Mesenteric fat pad (tissue), 1 donor: Measurements from ENCODE around the gene MIOX. TPM values are rescaled to one million over a fixed set of nuclear protein-coding genes. Genes with fewer than 3 reads are reported as not detected.

ENCODE experiments used
- DNase-seq: peaks from one replicate; pipeline ENCODE4 v3.0.0-alpha.2; 2020; ENCODE audit warnings: low spot score
- long read RNA-seq: library from polyadenylated mRNA; unstranded; transcript quantifications from one replicate; pipeline ENCODE4 v2.0.0, GENCODE V29; 2020
- total RNA-seq: library from RNA; stranded (reverse); fragmentation: NEBNext Ultra II Directional; extraction: Animal tissue kit (Norgen Biotek cat#: 25700); gene quantifications from one replicate; pipeline ENCODE4 v1.2.1, GENCODE V29; 2021
- donor health status: DM: yes; HTN: yes; CAD: no.

MIOX gene
- not detected for total RNA-seq
- long read RNA-seq, result 0 reads

- DNase-seq, result no peak
Measured at GRCh38 chr22:50486561-50487289, at the start of gene MIOX. MIOX (plus strand) TSS chr22:50486859; CDS start chr22:50486898, 39 bp downstream.

- no peak for DNase-seq
Measured at GRCh38 chr22:50437511-50438304, 49.0 kb upstream of the MIOX start.

GRCh38 chr22:50438305-50439275, 48.1 kb upstream of the MIOX start:
- no peak for DNase-seq

- no peak for DNase-seq
Measured at GRCh38 chr22:50439314-50439870, 47.3 kb upstream of the MIOX start.

DNA sequence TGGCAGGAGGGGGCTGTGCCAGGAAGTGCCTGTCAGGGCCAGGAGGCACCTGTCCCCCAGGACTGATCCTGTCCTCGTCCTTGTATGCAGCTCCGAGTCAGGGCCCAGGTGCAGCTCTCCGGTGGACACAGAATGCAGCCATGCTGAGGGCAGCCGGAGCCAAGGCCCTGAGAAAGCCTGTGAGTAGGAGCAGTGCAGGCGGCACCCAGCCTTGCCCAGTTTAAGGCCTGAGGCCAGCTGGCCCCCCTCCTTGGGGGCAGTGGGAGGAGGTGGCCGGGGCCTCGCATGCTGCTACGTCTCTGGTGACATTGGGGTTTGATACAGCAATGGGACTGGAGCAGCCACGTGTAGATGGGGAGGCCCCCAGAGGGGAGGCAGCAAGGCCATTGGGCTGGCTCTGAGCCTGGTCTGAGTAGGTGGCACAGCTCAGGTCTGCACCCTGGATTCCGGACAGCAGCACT, 46.8 kb upstream of the MIOX start:
- no peak for DNase-seq

GRCh38 chr22:50440544-50441249, 46.0 kb upstream of the MIOX start:
- DNase-seq, result no peak

DNA sequence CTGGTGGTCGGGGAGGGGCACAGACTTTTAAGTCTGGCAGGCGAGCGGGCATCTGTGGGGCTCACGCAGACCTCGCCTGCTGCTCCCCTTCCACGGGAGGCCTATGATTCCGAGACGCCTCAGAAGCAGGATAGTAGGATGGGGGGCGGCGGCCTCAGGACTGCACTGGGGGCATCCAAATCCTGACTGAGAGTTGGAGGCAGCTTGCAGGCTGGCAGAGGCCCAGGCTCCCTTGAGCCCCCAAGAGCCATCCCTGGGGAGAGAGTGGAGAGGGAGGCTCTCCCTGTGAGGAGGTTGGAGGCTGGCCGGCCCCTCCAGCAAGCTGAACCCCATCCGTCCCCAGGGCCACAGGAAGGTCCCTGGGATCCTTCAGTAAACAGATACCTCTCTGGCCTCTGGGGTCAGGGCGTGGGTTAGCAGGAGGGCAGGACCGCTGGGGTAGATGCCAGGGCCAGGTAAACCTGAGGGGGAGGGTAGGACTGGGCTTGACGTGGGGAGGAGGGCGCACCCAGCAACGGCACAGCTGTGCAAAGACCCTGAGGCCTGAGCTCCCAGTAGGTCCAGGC, 45.1 kb upstream of the MIOX start:
- no peak for DNase-seq

DNA sequence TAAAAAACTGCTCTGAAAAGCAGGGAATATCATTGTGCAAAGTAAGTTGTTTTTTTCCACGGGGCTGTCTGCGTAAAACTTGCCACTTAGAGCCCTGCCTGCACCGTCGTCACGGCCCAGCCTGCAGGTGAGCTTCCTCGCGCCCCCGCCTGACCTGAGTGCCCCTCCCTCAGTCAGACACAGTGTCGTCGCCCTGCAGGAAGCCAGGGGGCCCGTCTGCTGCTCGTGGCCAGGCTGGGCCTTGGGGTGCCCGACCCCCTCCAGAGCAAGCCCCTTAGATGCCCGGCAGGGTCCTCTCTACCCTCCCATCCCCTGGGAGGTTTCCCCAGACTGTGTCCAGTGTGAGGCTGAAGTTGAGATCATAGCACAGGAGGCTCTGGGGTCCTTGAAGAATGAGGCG, 43.5 kb upstream of the MIOX start:
- DNase-seq, result no peak

DNA sequence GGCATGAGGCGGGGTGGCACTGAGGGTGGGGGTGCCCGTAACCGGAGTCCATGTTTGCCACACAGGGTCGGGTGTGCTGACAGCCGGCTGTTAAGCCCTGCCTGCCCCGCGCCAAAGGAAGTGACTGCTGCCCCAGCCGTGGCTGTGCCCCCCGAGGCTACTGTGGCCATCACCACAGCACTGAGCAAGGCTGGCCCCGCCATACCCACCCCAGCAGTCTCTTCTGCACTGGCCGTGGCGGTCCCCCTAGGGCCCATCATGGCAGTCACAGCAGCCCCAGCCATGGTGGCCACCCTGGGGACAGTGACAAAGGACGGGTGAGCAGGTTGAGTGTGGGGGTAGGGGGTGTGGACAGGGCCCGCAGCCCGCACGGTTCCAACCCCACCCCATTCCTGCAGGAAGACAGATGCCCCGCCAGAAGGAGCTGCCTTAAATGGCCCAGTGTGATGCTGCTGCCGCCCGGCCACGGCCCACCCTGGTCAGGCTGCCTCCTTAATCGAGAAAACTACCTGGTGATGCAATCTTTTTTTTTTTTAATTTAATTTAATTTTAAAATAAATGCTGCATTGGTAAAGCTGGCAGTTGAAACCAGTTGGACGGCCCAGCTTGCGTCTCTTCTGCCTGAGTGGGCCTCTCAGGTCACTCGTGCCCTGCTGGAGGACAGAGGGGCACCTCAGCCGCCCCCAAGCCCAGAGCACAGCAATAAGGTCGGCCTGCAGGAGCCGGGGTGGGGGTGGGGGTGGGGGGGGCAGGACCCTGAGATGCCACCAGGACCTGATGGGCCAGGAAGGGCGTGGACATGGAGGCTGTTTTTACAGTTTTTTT, 42.6 kb upstream of the MIOX start:
- no peak for DNase-seq

DNA sequence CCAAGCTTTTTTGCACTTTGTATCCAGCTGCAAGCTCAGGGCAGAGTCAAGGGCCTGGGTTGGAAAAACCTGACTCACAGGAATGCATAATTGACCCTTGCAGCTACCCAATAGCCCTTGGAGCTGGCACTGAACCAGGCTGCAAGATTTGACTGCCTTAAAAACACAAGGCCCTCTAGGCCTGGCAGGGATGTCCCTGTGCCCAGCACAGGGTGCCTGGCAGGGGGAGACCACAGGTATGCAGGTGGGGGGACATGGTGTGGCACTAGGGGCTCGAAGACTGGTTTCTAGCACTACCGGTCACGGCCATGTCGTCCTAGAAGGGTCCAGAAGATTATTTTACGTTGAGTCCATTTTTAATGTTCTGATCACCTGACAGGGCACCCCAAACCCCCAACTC, 42.0 kb upstream of the MIOX start:
- DNase-seq, result no peak

DNA sequence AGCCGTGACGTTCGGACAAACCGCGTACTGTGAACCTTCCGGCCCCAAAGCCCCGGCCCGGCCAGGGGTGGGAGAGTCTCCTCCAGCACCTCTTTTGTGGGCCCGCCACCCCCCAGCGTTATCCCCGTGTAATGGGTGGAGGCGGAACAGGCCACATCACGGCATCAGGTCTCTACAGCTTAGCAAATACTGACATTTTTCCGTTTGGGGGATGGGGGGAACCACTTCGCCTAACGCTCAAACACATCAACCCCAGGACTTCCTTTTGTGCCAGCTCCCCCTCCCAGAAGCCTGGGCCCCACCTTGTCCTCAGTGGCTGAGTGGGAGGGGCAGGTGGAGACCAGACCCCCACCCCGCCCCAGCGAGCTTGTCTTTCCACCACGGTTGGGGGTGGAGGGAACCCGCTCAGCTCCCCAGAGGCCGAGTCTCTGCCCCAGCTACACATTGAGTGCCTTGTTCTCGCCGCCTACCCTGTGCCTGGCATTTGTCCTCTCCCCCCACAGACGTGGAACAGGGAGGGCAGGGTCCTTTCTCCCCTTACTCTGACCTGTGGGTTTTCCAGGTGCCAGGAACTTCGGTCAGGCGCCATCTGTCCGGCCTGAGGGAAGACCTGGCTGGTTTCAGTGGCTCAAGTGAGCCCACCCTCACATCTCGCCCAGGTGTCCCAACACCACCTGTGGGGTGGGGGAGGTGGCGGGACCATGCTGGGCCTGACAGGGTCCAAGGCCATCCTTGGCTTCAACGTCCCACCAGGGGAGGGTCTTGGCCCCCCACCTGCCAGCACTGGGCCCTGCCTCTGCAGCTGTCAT, 41.4 kb upstream of the MIOX start:
- no peak for DNase-seq

GRCh38 chr22:50445880-50446707, 40.6 kb upstream of the MIOX start:
- DNase-seq, result no peak

DNA sequence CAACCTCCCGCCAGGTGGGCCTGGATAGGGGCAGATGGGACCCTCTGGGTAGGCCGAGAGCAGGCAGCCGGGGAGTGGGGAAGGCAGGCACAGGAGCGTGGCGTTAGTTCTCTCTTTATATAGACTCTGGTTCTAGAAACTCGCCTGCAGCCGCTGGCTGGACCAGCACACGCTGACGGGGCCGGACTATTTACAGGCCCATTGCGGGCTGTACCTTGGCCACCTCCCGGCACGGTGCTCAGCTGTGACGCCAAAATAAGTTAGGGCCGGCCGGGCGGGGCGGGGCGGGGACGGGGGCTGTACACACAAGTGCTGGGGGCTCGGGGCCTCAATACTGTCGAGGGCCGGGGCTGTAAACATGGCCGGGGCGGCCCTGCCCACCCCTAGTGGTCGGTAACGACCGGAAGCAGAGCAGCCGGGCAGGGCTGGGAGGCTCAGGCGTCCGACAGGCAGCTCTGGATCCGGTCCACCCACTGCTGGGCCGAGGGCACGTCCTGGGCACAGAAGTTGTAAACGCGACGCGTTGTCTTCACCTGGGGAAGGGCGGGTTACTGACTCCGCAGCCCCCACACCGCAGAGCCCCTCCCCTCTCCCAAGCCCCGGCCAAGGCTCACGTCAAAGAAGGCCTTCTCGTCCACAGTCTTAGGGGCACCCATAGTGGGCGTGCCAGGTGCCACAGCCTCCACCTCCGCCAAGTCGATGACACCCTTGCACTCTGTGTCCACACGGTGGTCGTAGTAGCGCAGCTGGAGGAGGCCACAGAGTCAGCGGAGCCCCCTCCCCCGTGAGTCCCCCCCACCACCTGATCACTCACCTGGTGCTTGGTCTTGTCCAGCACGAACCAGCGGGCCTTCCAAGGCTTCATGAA, 39.7 kb upstream of the MIOX start:
- no peak for DNase-seq

DNA sequence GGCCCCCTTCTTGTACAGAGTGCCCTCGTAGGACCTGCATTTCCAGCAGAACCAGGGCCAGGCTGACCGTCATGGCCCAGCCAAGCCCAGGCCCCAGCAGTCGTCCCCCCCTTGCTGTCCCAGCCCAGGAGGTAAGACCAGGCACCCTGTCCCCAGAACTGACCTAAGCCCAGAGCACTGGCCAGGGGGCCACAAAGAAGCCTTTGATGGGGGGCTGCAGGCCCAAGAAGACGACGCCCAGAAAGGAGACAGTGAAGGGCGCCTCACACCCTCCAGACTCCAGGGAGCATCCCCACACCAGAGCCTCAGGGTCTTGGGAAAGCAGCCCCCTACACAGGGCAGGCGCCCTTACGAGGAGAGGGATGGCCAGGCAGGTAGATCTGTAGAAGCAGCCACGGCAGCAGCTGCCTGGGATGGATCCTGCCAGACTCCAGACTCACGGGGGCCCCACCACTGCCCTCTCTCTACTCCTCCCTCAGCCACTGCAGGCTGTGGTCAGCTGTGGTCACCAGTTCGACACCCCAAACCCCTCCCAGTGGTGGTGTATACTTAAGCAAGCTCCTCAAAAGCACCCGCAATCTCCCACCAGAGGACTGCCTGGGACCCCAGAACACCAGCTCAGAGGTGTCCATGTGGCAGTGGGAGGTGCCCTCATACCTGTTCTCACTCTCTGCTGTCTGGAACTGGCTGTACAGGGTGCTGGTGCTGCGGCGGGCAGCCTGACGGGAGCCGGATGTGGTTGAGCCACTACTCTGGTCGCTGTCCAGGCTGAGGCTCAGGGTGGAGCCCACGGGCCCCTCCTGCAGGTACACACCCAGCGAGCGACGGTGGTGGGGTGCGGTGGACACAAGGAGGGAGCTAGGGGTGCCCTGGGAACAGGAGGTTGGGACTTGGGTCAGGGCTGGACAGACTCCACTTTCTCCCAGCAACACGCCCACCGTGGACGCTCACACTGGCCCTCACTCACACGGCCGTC, 38.8 kb upstream of the MIOX start:
- DNase-seq, result no peak

DNA sequence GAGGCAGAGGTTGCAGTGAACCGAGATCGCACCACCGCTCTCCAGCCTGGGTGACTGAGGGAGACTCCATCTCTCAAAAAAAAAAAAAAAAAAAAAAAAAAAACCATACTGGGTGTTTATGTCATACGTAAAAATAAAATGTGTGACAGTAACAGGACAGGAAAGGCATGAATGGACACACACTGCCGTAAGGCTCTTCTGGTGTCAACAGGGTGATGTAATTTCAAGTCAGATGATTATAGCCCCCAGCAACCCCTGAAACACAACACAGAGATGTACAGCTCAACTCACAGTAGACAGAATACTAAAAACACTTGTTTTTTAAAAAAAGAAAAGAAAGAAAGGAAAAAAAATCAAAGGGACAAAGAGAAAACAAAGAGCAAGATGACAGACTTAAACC, 34.0 kb upstream of the MIOX start:
- DNase-seq, result no peak
